ENCODE measurements around the gene GOLM1. TPM values are rescaled to one million over a fixed set of nuclear protein-coding genes. Genes with fewer than 3 reads are reported as not detected.
"Not testable (repeated sequence)": the region's sequence is repeated elsewhere in the genome, so short reads cannot be mapped to it uniquely, and the experiment has no call there.

GOLM1 gene, protein sequence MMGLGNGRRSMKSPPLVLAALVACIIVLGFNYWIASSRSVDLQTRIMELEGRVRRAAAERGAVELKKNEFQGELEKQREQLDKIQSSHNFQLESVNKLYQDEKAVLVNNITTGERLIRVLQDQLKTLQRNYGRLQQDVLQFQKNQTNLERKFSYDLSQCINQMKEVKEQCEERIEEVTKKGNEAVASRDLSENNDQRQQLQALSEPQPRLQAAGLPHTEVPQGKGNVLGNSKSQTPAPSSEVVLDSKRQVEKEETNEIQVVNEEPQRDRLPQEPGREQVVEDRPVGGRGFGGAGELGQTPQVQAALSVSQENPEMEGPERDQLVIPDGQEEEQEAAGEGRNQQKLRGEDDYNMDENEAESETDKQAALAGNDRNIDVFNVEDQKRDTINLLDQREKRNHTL
- total RNA-seq: 105 and 111 TPM in 2 replicates
- long read RNA-seq, transcript GOLM1-202 (10 exons, 3,022 nt): major isoform, 34 of 69 reads
- long read RNA-seq, partial matches to known transcripts: 14 of 69 reads
- long read RNA-seq, other reads (novel, unspliced or antisense): 18 of 69 reads

GRCh38 chr9:86098824-86099700 is at the start of gene GOLM1:
Gene GOLM1 (minus strand): TSS chr9:86099558. CDS start chr9:86079320, 20,238 bp downstream.
- Mint-ChIP-seq H3K27me3 (ENCODE audit: low read depth) (no peaks in the 10 kb centered on the region), H3K4me3 (peak within 1 kb of the TSS; percentile 94), H3K36me3 (ENCODE audit: low read depth) (peaks cover 2% of the 10 kb centered on the region), H3K4me1 (peaks cover 42% of the 10 kb centered on the region), H3K9me3 (no peaks in the 10 kb centered on the region), H3K27ac (ENCODE audit: unreplicated experiment) (peak within 1 kb of the TSS; percentile 94)
- peak; percentile 54 for DNase-seq (ENCODE audit: low read depth, low spot score)
- peak; percentile 40 for TF ChIP-seq CTCF (conservative IDR thresholded peaks at IDR 0.05)

DNA sequence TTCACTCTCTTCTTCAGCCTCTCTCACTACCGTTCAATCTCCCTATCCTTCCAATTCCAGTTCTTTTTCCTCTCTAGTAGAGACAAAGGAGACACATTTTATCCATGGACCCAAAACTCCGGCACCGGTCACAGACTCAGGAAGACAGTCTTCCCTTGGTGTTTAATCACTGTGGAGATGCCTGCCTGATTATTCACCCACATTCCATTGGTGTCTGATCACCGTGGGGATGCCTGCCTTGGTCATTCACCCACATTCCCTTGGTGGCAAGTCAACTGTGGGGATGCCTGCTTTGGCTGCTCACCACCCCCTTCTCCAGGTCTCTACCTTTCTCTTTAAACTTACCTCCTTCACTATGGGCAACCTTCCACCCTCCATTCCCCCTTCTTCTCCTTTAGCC is 47.3 kb upstream of the GOLM1 start:
- H3K27me3 Mint-ChIP-seq (ENCODE audit: low read depth); H3K27ac Mint-ChIP-seq (ENCODE audit: unreplicated experiment); H3K4me3 Mint-ChIP-seq; H3K4me1 Mint-ChIP-seq; DNase-seq (ENCODE audit: low read depth, low spot score); H3K36me3 Mint-ChIP-seq (ENCODE audit: low read depth): not testable (repeated sequence)
- H3K9me3 Mint-ChIP-seq: peaks cover 14% of the 10 kb centered on the region

DNA sequence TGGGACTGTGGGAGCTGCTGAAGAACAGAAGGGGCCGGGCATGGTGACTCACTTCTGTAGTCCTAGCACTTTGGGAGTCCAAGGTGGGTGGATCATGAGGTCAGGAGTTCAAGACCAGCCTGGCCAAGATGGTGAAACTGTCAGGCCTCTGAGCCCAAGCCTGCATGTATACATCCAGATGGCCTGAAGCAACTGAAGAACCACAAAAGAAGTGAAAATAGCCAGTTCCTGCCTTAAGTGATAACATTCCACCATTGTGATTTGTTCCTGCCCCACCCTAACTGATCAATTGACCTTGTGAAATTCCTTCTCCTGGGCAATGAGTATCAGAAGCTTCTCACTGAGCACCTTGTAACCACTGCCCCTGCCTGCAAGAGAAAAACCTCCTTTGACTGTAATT is 46.6 kb upstream of the GOLM1 start:
- H3K27me3 Mint-ChIP-seq (ENCODE audit: low read depth); H3K36me3 Mint-ChIP-seq (ENCODE audit: low read depth); H3K27ac Mint-ChIP-seq (ENCODE audit: unreplicated experiment); H3K4me3 Mint-ChIP-seq; DNase-seq (ENCODE audit: low read depth, low spot score); H3K4me1 Mint-ChIP-seq: not testable (repeated sequence)
- peaks cover 14% of the 10 kb centered on the region for H3K9me3 Mint-ChIP-seq

DNA sequence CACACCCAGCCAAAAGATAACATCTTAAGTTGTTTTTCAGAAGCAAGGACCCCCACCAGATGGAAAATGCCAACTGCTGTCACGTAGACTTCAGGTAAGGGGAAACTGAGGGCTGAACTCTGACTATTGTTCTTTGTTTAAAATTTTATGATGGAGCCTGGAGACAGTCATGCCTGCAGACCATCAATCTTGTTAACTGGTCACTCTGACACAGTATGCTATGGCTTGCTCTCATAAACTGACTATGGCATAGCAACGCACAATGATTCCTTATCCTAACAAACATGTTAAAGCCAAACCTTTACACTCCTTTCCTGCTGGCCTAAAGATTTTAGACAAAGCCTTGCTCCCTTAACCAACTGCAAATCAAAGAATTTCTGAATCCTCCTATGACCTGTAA is 43.6 kb upstream of the GOLM1 start:
- no peak for DNase-seq (ENCODE audit: low read depth, low spot score)
- no peak overlapping the region for H3K4me3 Mint-ChIP-seq
- no peaks in the 10 kb centered on the region for H3K27me3 Mint-ChIP-seq (ENCODE audit: low read depth)
- TF ChIP-seq CTCF (conservative IDR thresholded peaks at IDR 0.05): no peak
- no peaks in the 10 kb centered on the region for H3K4me1 Mint-ChIP-seq
- peaks cover 9% of the 10 kb centered on the region for H3K9me3 Mint-ChIP-seq
- H3K27ac Mint-ChIP-seq (ENCODE audit: unreplicated experiment): no peak overlapping the region
- H3K36me3 Mint-ChIP-seq (ENCODE audit: low read depth): peaks cover 3% of the 10 kb centered on the region

GRCh38 chr9:86141843-86142242 is 42.5 kb upstream of the GOLM1 start:
- no peaks in the 10 kb centered on the region for H3K27me3 Mint-ChIP-seq (ENCODE audit: low read depth)
- no peaks in the 10 kb centered on the region for H3K4me1 Mint-ChIP-seq
- H3K27ac Mint-ChIP-seq (ENCODE audit: unreplicated experiment): no peak overlapping the region
- no peak for DNase-seq (ENCODE audit: low read depth, low spot score)
- no peak overlapping the region for H3K4me3 Mint-ChIP-seq
- peaks cover 2% of the 10 kb centered on the region for H3K9me3 Mint-ChIP-seq
- TF ChIP-seq CTCF (conservative IDR thresholded peaks at IDR 0.05): no peak
- H3K36me3 Mint-ChIP-seq (ENCODE audit: low read depth): peaks cover 3% of the 10 kb centered on the region

DNA sequence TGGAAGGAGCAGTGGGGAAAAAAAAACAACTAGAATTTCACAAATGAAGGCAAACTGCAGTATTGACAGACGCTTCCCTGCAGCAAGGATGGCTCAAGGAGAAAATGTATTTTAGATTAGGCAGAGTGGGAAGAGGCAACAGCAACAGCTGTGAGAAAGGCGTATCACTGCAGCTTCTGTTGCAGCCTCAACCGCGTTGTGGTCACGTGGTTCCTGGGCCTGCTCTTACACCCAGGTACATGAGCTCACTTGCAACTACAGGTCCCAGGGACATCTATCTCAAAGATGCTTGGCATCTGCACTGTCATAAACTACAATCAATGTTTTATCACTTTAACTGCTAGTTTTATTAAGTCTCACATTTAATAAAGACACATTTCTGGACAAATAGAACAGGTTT is 36.0 kb upstream of the GOLM1 start:
- H3K4me1 Mint-ChIP-seq: no peaks in the 10 kb centered on the region
- no peak overlapping the region for H3K4me3 Mint-ChIP-seq
- H3K27me3 Mint-ChIP-seq (ENCODE audit: low read depth): no peaks in the 10 kb centered on the region
- DNase-seq (ENCODE audit: low read depth, low spot score): no peak
- H3K36me3 Mint-ChIP-seq (ENCODE audit: low read depth): no peaks in the 10 kb centered on the region
- TF ChIP-seq CTCF (conservative IDR thresholded peaks at IDR 0.05): no peak
- no peaks in the 10 kb centered on the region for H3K9me3 Mint-ChIP-seq
- no peak overlapping the region for H3K27ac Mint-ChIP-seq (ENCODE audit: unreplicated experiment)
